Measurements from ENCODE around the gene LBH. TPM values are rescaled to one million over a fixed set of nuclear protein-coding genes. Genes with fewer than 3 reads are reported as not detected.

The LBH gene
- total RNA-seq, 1 experiment from 2014 or later, result 159 TPM

GRCh38 chr2:30209227-30209626 lies 22.1 kb upstream of the LBH start:
- no peaks in the 10 kb centered on the region for H3K27me3 Mint-ChIP-seq (ENCODE audit: insufficient read depth, unreplicated experiment)
- BruUV-seq (replicated peaks), result no TSS peak
- Histone ChIP-seq H3K4me3 (ENCODE audit: low read depth, low read length) (no peak overlapping the region), H3K27me3 (replicated peaks; ENCODE audit: control insufficient read depth, insufficient read depth, low read length) (no peaks in the 10 kb centered on the region), H3K36me3 (ENCODE audit: control insufficient read depth, insufficient read depth, low read length) (no peaks in the 10 kb centered on the region), H3K4me1 (peaks cover 6% of the 10 kb centered on the region; the same call in 1 of the 2 replicates), H3K9me3 (no peaks in the 10 kb centered on the region)
- TF ChIP-seq CTCF (IDR thresholded peaks at IDR 0.05; ENCODE audit: insufficient read depth in 1 of 2, low read depth in 1 of 2, low read length in 1 of 2, severe bottlenecking in 1 of 2, unreplicated experiment in 1 of 2), result no peak
- DNase-seq, result no peak
- H3K9me3 Mint-ChIP-seq (ENCODE audit: unreplicated experiment), result no peaks in the 10 kb centered on the region
- ChIA-PET CTCF (interaction anchor here (1.0 to 5.1 kb wide), 10 partner anchors 9 to 501 kb away, joined by 3 to 59 read pairs (median 10); partner anchors contain the start of gene LBH), POLR2A (interaction anchor here (1.5 kb wide), 1 partner anchor 22 kb away, joined by 3 read pairs; the partner anchor contains the start of gene LBH)
- peaks cover 22% of the 10 kb centered on the region for H3K4me1 Mint-ChIP-seq (ENCODE audit: low read depth, unreplicated experiment)
- H3K36me3 Mint-ChIP-seq (ENCODE audit: insufficient read depth, unreplicated experiment), result no peaks in the 10 kb centered on the region
- H3K27ac Mint-ChIP-seq (ENCODE audit: unreplicated experiment), result no peak overlapping the region
- intact Hi-C loops (cut with micrococcal nuclease; ENCODE audit: unreplicated experiment), result loop anchor here (2.0 kb wide), 2 partner anchors 126 to 238 kb away; partner anchors contain the start of gene LCLAT1
- no peak overlapping the region for H3K4me3 Mint-ChIP-seq (ENCODE audit: unreplicated experiment)

GRCh38 chr2:30213326-30213725 lies 18.0 kb upstream of the LBH start:
- ChIA-PET CTCF (no interaction called here), POLR2A (no interaction called here)
- DNase-seq, result no peak
- no TSS peak for BruUV-seq (replicated peaks)
- intact Hi-C loops (cut with micrococcal nuclease; ENCODE audit: unreplicated experiment), result no loop called here
- H3K4me3 ChIP-seq (ENCODE audit: low read depth, low read length), result no peak overlapping the region
- Mint-ChIP-seq H3K36me3 (ENCODE audit: insufficient read depth, unreplicated experiment) (no peaks in the 10 kb centered on the region), H3K27ac (ENCODE audit: unreplicated experiment) (no peak overlapping the region), H3K4me1 (ENCODE audit: low read depth, unreplicated experiment) (peaks cover 53% of the 10 kb centered on the region), H3K9me3 (ENCODE audit: unreplicated experiment) (no peaks in the 10 kb centered on the region), H3K27me3 (ENCODE audit: insufficient read depth, unreplicated experiment) (no peaks in the 10 kb centered on the region), H3K4me3 (ENCODE audit: unreplicated experiment) (no peak overlapping the region)
- H3K36me3 ChIP-seq (ENCODE audit: control insufficient read depth, insufficient read depth, low read length), result no peaks in the 10 kb centered on the region
- no peaks in the 10 kb centered on the region for H3K27me3 ChIP-seq (replicated peaks; ENCODE audit: control insufficient read depth, insufficient read depth, low read length)
- H3K4me1 ChIP-seq, result peaks cover 27% of the 10 kb centered on the region
- TF ChIP-seq CTCF (IDR thresholded peaks at IDR 0.05; ENCODE audit: insufficient read depth in 1 of 2, low read depth in 1 of 2, low read length in 1 of 2, severe bottlenecking in 1 of 2, unreplicated experiment in 1 of 2), result no peak
- no peaks in the 10 kb centered on the region for H3K9me3 ChIP-seq

GRCh38 chr2:30213907-30214463 lies 17.3 kb upstream of the LBH start:
- no peaks in the 10 kb centered on the region for H3K9me3 ChIP-seq
- CTCF ChIA-PET, result interaction anchor here (0.7 to 1.3 kb wide), 2 partner anchors 50 to 497 kb away, joined by 3 to 6 read pairs; no protein-coding TSS in a partner anchor
- Mint-ChIP-seq H3K4me1 (ENCODE audit: low read depth, unreplicated experiment) (peaks cover 52% of the 10 kb centered on the region), H3K9me3 (ENCODE audit: unreplicated experiment) (no peaks in the 10 kb centered on the region), H3K4me3 (ENCODE audit: unreplicated experiment) (no peak overlapping the region), H3K27ac (ENCODE audit: unreplicated experiment) (no peak overlapping the region), H3K36me3 (ENCODE audit: insufficient read depth, unreplicated experiment) (peaks cover 5% of the 10 kb centered on the region), H3K27me3 (ENCODE audit: insufficient read depth, unreplicated experiment) (no peaks in the 10 kb centered on the region)
- intact Hi-C loops (cut with micrococcal nuclease; ENCODE audit: unreplicated experiment), result no loop called here
- peaks cover 25% of the 10 kb centered on the region for H3K4me1 ChIP-seq
- no peak for TF ChIP-seq CTCF (IDR thresholded peaks at IDR 0.05; ENCODE audit: insufficient read depth in 1 of 2, low read depth in 1 of 2, low read length in 1 of 2, severe bottlenecking in 1 of 2, unreplicated experiment in 1 of 2)
- BruUV-seq (replicated peaks), result no TSS peak
- no peaks in the 10 kb centered on the region for H3K36me3 ChIP-seq (ENCODE audit: control insufficient read depth, insufficient read depth, low read length)
- DNase-seq, result no peak
- H3K27me3 ChIP-seq (replicated peaks; ENCODE audit: control insufficient read depth, insufficient read depth, low read length), result no peaks in the 10 kb centered on the region
- POLR2A ChIA-PET, result interaction anchor here (0.6 kb wide), 1 partner anchor 10 kb away, joined by 5 read pairs; no protein-coding TSS in a partner anchor
- H3K4me3 ChIP-seq (ENCODE audit: low read depth, low read length), result no peak overlapping the region

All from Caco-2 (cell line).